ENCODE results near the gene P4HA2. TPM values are rescaled to one million over a fixed set of nuclear protein-coding genes. Genes with fewer than 3 reads are reported as not detected.

P4HA2 gene
- total and polyA plus RNA-seq, 2 of the 8 experiments (the other 6 are each of a cell fraction or from before 2014, with no cell fraction given) = 7.4 to 9.3 TPM

- TF ChIP-seq NANOG (IDR thresholded peaks at IDR 0.05; ENCODE audit: insufficient read depth, low read depth, low read length, poor library complexity, severe bottlenecking) (no peak), TAF1 (IDR thresholded peaks at IDR 0.05; ENCODE audit: low read depth, low read length) (peak; percentile 57; the same call in 1 of the 2 replicates), MAFK (IDR thresholded peaks at IDR 0.05; ENCODE audit: low read depth, low read length) (no peak), TBP (IDR thresholded peaks at IDR 0.05; ENCODE audit: low read depth, low read length) (peak; percentile 11; the same call in 1 of the 2 replicates), BCL11A (IDR thresholded peaks at IDR 0.05; ENCODE audit: low read depth in 2 of 2, low read length in 2 of 2) (no peak), SP2 (IDR thresholded peaks at IDR 0.05; ENCODE audit: low read length) (no peak), ATF2 (IDR thresholded peaks at IDR 0.05; ENCODE audit: low read length) (no peak), KDM4A (IDR thresholded peaks at IDR 0.05; ENCODE audit: low read depth, low read length, severe bottlenecking) (peak; percentile 92), MAX (IDR thresholded peaks at IDR 0.05) (0 out of 2 replicates have a peak, but pooled peaks have one; percentile 28), RAD21 (IDR thresholded peaks at IDR 0.05 in 1 of 2, conservative IDR thresholded peaks at IDR 0.05 in 1 of 2; ENCODE audit: low read depth in 2 of 2, low read length in 2 of 2) (no peak; a peak in 1 of 4 replicates), BRCA1 (IDR thresholded peaks at IDR 0.05; ENCODE audit: low read depth, low read length) (no peak), RBBP5 (IDR thresholded peaks at IDR 0.05; ENCODE audit: borderline replicate concordance, low read depth, low read length) (no peak; the same call in 1 of the 2 replicates), ATF3 (IDR thresholded peaks at IDR 0.05; ENCODE audit: insufficient read depth, low read depth, low read length) (no peak), RNF2 (IDR thresholded peaks at IDR 0.05; ENCODE audit: borderline replicate concordance, low read depth, low read length, missing control alignments, poor library complexity, severe bottlenecking) (no peak), USF2 (IDR thresholded peaks at IDR 0.05; ENCODE audit: low read length) (no peak), TAF7 (optimal IDR thresholded peaks at IDR 0.05; ENCODE audit: borderline replicate concordance, low read depth, low read length) (no peak), ASH2L (IDR thresholded peaks at IDR 0.05; ENCODE audit: low read length) (peak; percentile 26), SAP30 (IDR thresholded peaks at IDR 0.05; ENCODE audit: insufficient read depth, insufficient replicate concordance, low read length) (no peak), ZNF274 (IDR thresholded peaks at IDR 0.05; ENCODE audit: borderline replicate concordance, extremely low read depth, low read length) (no peak)
Observed at GRCh38 chr5:132227485-132228240, at the start of gene P4HA2 (continued).

All from H1 (cell line).